H1 (cell line): Measurements from ENCODE around the gene ARHGEF12. TPM values are rescaled to one million over a fixed set of nuclear protein-coding genes. Genes with fewer than 3 reads are reported as not detected.

Source experiments
- CTCF ChIA-PET: fragments of 300-600 bp; sonication (Branson Sonifier 250); formaldehyde crosslinking; loops from one replicate; lab custom pipeline; 2021; ENCODE audit not compliant: partially characterized antibody; lab: Charles Lee
- POLR2A ChIA-PET: fragments of 300-600 bp; sonication (Branson Sonifier 250); formaldehyde crosslinking; loops from one replicate; lab custom pipeline; 2021; ENCODE audit warnings: inconsistent platforms; ENCODE audit not compliant: partially characterized antibody; lab: Charles Lee
- DNase-seq, 2 experiments: peaks; one replicate each; pipeline versions ENCODE4 v3.0.0 to v3.0.0-alpha.2; 2010 to 2022; ENCODE audit warnings: low spot score in 2 of 2, low read depth in 1 of 2, mixed read lengths in 1 of 2
- FAIRE-seq: peaks from 2 replicates; lab custom pipeline; 2011; peaks lifted over from hg19 to GRCh38; lab: Jason Lieb, UNC
- H2AFZ ChIP-seq: 2 replicates; pipeline ENCODE4 v1.8.1; 2012; ENCODE audit warnings: low read length, inconsistent platforms
- H2AK5ac ChIP-seq: 2 replicates; pipeline ENCODE4 v1.6.1; 2013; ENCODE audit warnings: low read depth, low read length
- H2BK120ac ChIP-seq: replicated peaks from 2 replicates; pipeline ENCODE3; 2013; ENCODE audit warnings: low read depth, low read length, inconsistent platforms
- H2BK12ac ChIP-seq: 2 replicates; pipeline ENCODE4 v1.6.1; 2013; ENCODE audit warnings: low read depth, low read length
- H2BK15ac ChIP-seq: 2 replicates; pipeline ENCODE4 v1.6.1; 2013; ENCODE audit warnings: low read length
- H2BK20ac ChIP-seq: 2 replicates; pipeline ENCODE4 v1.6.1; 2013; ENCODE audit warnings: low read length
- H2BK5ac ChIP-seq: 2 replicates; pipeline ENCODE4 v1.6.1; 2013; ENCODE audit warnings: low read depth, low read length
- H3K14ac ChIP-seq: 2 replicates; pipeline ENCODE4 v1.6.1; 2013; ENCODE audit warnings: inconsistent platforms; ENCODE audit not compliant: insufficient read length
- H3K18ac ChIP-seq: 2 replicates; pipeline ENCODE4 v1.6.1; 2013; ENCODE audit warnings: low read length; ENCODE audit errors: extremely low read depth
- H3K23ac ChIP-seq: 2 replicates; pipeline ENCODE4 v1.6.1; 2013; ENCODE audit warnings: inconsistent platforms; ENCODE audit not compliant: insufficient read length
- H3K23me2 ChIP-seq: 2 replicates; pipeline ENCODE4 v1.6.1; 2013; ENCODE audit warnings: low read depth, low read length
- H3K27ac ChIP-seq: 2 replicates; pipeline ENCODE4 v1.6.1; 2011; ENCODE audit warnings: low read depth, low read length, inconsistent platforms
- H3K27me3 ChIP-seq, 4 experiments: replicated peaks in 1 of 4; 1 replicate in 1 of 4; 2 replicates in 3 of 4; pipeline versions ENCODE4 v1.6.1 to v1.8.1; 2011 to 2013; ENCODE audit warnings: low read length in 3 of 4, mild to moderate bottlenecking in 3 of 4, inconsistent platforms in 2 of 4, mixed read lengths in 2 of 4, moderate library complexity in 1 of 4; ENCODE audit not compliant: control insufficient read depth in 3 of 4, insufficient read depth in 3 of 4; ENCODE audit errors: extremely low read depth in 1 of 4
- H3K36me3 ChIP-seq, 4 experiments: 2 replicates each; pipeline versions ENCODE4 v1.6.1 to v1.8.1; 2011 to 2013; ENCODE audit warnings: mild to moderate bottlenecking in 4 of 4, low read length in 3 of 4, moderate library complexity in 2 of 4, control low read depth in 1 of 4, inconsistent platforms in 1 of 4; ENCODE audit not compliant: insufficient read depth in 4 of 4, control insufficient read depth in 2 of 4
- H3K4ac ChIP-seq: replicated peaks from 2 replicates; pipeline ENCODE3; 2013; ENCODE audit warnings: low read length, low read depth, mixed read lengths, inconsistent platforms; ENCODE audit not compliant: insufficient read length
- H3K4me1 ChIP-seq, 4 experiments: replicated peaks in 1 of 4; 1 replicate in 1 of 4; 2 replicates in 3 of 4; pipeline versions ENCODE4 v1.6.1 to v1.8.1; 2011 to 2013; ENCODE audit warnings: low read length in 3 of 4, inconsistent platforms in 2 of 4, mixed read lengths in 1 of 4; ENCODE audit not compliant: insufficient read depth in 4 of 4, control insufficient read depth in 3 of 4
- H3K4me2 ChIP-seq, 2 experiments: 2 replicates each; pipeline versions ENCODE4 v1.6.1 to v1.8.1; 2011 to 2013; ENCODE audit warnings: low read depth in 2 of 2, low read length in 2 of 2, control low read depth in 1 of 2, inconsistent platforms in 1 of 2, mild to moderate bottlenecking in 1 of 2; ENCODE audit not compliant: insufficient read depth in 1 of 2
- H3K4me3 ChIP-seq, 4 experiments: fragments of 200-600, 300-600 bp in 1 of 4; sonication (generic), shearing (Covaris generic), sonication (Bioruptor Twin) in 1 of 4; 2 replicates each; pipeline versions ENCODE4 v1.5.1 to v1.8.1; 2011 to 2016; ENCODE audit warnings: low read length in 4 of 4, low read depth in 3 of 4, control low read depth in 2 of 4, inconsistent platforms in 2 of 4, mild to moderate bottlenecking in 2 of 4, mixed read lengths in 1 of 4, moderate library complexity in 1 of 4; ENCODE audit not compliant: insufficient read depth in 2 of 4; ENCODE audit errors: extremely low read depth in 1 of 4
- H3K56ac ChIP-seq: replicated peaks from 2 replicates; pipeline ENCODE3; 2013; ENCODE audit warnings: low read depth, mild to moderate bottlenecking, mixed read lengths, low read length, inconsistent platforms; ENCODE audit not compliant: insufficient read length
- H3K79me1 ChIP-seq: 2 replicates; pipeline ENCODE4 v1.6.1; 2013; ENCODE audit warnings: low read depth, low read length, control low read depth
- H3K79me2 ChIP-seq, 2 experiments: 2 replicates each; pipeline versions ENCODE4 v1.6.1 to v1.8.1; 2012 to 2013; ENCODE audit warnings: low read length in 2 of 2, mild to moderate bottlenecking in 2 of 2, inconsistent platforms in 1 of 2; ENCODE audit not compliant: insufficient read depth in 2 of 2, control insufficient read depth in 1 of 2
- H3K9ac ChIP-seq, 4 experiments: replicated peaks in 1 of 4; 1 replicate in 1 of 4; 2 replicates in 3 of 4; pipeline versions ENCODE4 v1.6.1 to v1.8.1; 2011 to 2013; ENCODE audit warnings: low read depth in 3 of 4, low read length in 3 of 4, control low read depth in 2 of 4, mild to moderate bottlenecking in 2 of 4, moderate library complexity in 2 of 4, inconsistent platforms in 1 of 4; ENCODE audit errors: extremely low read depth in 1 of 4
- H3K9me3 ChIP-seq, 2 experiments: 2 replicates each; pipeline versions ENCODE4 v1.6.1 to v1.8.1; 2012 to 2013; ENCODE audit warnings: mild to moderate bottlenecking in 2 of 2, moderate library complexity in 2 of 2, control low read depth in 1 of 2, inconsistent platforms in 1 of 2, low read depth in 1 of 2, low read length in 1 of 2, mixed read lengths in 1 of 2; ENCODE audit not compliant: insufficient read depth in 2 of 2
- H4K20me1 ChIP-seq, 2 experiments: replicated peaks in 1 of 2; 2 replicates each; pipeline versions ENCODE3 to v1.8.1; 2011 to 2013; ENCODE audit warnings: inconsistent platforms in 2 of 2, low read length in 2 of 2, mild to moderate bottlenecking in 1 of 2; ENCODE audit not compliant: insufficient read depth in 2 of 2, control insufficient read depth in 1 of 2
- H4K5ac ChIP-seq: 2 replicates; pipeline ENCODE4 v1.6.1; 2013; ENCODE audit warnings: low read length, low read depth, mixed read lengths, inconsistent platforms; ENCODE audit not compliant: insufficient read length
- H4K8ac ChIP-seq: 2 replicates; pipeline ENCODE4 v1.8.0; 2013; ENCODE audit warnings: mild to moderate bottlenecking, moderate library complexity, low read length, inconsistent platforms; ENCODE audit not compliant: insufficient read depth; ENCODE audit errors: extremely low read depth
- H4K91ac ChIP-seq: replicated peaks from 2 replicates; pipeline ENCODE3; 2013; ENCODE audit warnings: low read length, mixed read lengths, inconsistent platforms; ENCODE audit not compliant: insufficient read length
- BRCA1 ChIP-seq: IDR thresholded peaks from 2 replicates; pipeline ENCODE4 v1.6.1; 2012; ENCODE audit warnings: low read depth, low read length, improper control_type of control experiment
- CTBP2 ChIP-seq: IDR thresholded peaks from 2 replicates; pipeline ENCODE4 v1.7.0; 2011; ENCODE audit warnings: borderline replicate concordance, mild to moderate bottlenecking, moderate library complexity, mixed read lengths, low read length; ENCODE audit not compliant: insufficient read depth, insufficient read length
- KDM1A ChIP-seq: fragments of 200-600, 300-600 bp; sonication (generic); IDR thresholded peaks from 2 replicates; pipeline ENCODE4 v1.7.1; 2016; ENCODE audit warnings: mild to moderate bottlenecking, low read length, borderline replicate concordance
- NRF1 ChIP-seq: IDR thresholded peaks from 2 replicates; pipeline ENCODE4 v1.6.1; 2011; ENCODE audit warnings: mild to moderate bottlenecking, low read depth, low read length, improper control_type of control experiment
- POLR2A ChIP-seq, 2 experiments: IDR thresholded peaks; 1 replicate in 1 of 2; 2 replicates in 1 of 2; pipeline ENCODE4 v1.6.1; 2011; ENCODE audit warnings: low read depth in 2 of 2, low read length in 2 of 2, mild to moderate bottlenecking in 2 of 2; ENCODE audit errors: control extremely low read depth in 1 of 2
- POLR2AphosphoS5 ChIP-seq: IDR thresholded peaks from 2 replicates; pipeline ENCODE4 v1.6.1; 2011; ENCODE audit warnings: low read depth, low read length
- POU5F1 ChIP-seq: IDR thresholded peaks from 2 replicates; pipeline ENCODE4 v1.6.1; 2011; ENCODE audit warnings: low read depth, mild to moderate bottlenecking, low read length, moderate library complexity
- RFX5 ChIP-seq: IDR thresholded peaks from 2 replicates; pipeline ENCODE4 v1.6.1; 2011; ENCODE audit warnings: low read depth, low read length, improper control_type of control experiment, borderline replicate concordance
- TAF7 ChIP-seq: optimal IDR thresholded peaks from 2 replicates; pipeline ENCODE3; 2011; ENCODE audit warnings: low read depth, mild to moderate bottlenecking, inconsistent platforms, low read length, moderate library complexity, borderline replicate concordance
- TCF12 ChIP-seq: IDR thresholded peaks from 2 replicates; pipeline ENCODE4 v1.6.1; 2011; ENCODE audit warnings: low read depth, mild to moderate bottlenecking, low read length
- YY1 ChIP-seq: IDR thresholded peaks from 2 replicates; pipeline ENCODE4 v1.6.1; 2011; ENCODE audit warnings: low read depth, mild to moderate bottlenecking, low read length
- WGBS, 2 experiments: shearing (Covaris generic) in 1 of 2; methylation state at CpG; one replicate each; pipeline versions ENCODE4 v1.1.6 to v1.1.7; 2013 to 2015; ENCODE audit warnings: low lambda C conversion rate in 2 of 2, mixed read lengths in 2 of 2, inconsistent platforms in 1 of 2, low coverage in 1 of 2, missing lambda C conversion rate in 1 of 2; ENCODE audit not compliant: insufficient replicate concordance in 2 of 2, insufficient coverage in 1 of 2, insufficient read length in 1 of 2; ENCODE audit errors: extremely low coverage in 1 of 2, missing lambda C conversion rate in 1 of 2; 5-methylcytosine and 5-hydroxymethylcytosine counted together
- polyA plus RNA-seq, 7 experiments: library from polyadenylated mRNA; depleted of rRNA in 3 of 7; stranded (reverse) in 5 of 7; unstranded in 2 of 7; fragments of >200 nt in 5 of 7; fragments of 200-250 nt in 2 of 7; gene quantifications; 1 replicate in 5 of 7; 2 replicates in 1 of 7; 4 replicates in 1 of 7; pipeline versions ENCODE4 v1.2.1 to v1.2.3, GENCODE V29; 2011 to 2013; ENCODE audit warnings: missing spikeins in 2 of 7, mixed read lengths in 2 of 7
- total RNA-seq: library from RNA; stranded (reverse); fragmentation: NEBNext Ultra II Directional; extraction: Animal tissue kit (Norgen Biotek cat#: 25700); gene quantifications from 2 replicates; pipeline ENCODE4 v1.2.1, GENCODE V29; 2021

Gene ARHGEF12
- total and polyA plus RNA-seq, 2 of the 8 experiments (the other 6 are each of a cell fraction or from before 2014, with no cell fraction given) = 5.1 to 33.7 TPM

GRCh38 chr11:120526241-120526640 lies 190.0 kb downstream of the ARHGEF12 start:
- DNase-seq (no peak), FAIRE-seq (no peak)
- Histone ChIP-seq H2BK15ac (no peak overlapping the region), H3K9ac (no peak overlapping the region), H2BK12ac (no peak overlapping the region), H3K27ac (no peak overlapping the region), H3K79me2 (no peaks in the 10 kb centered on the region), H4K5ac (no peak overlapping the region), H2BK120ac (no peak overlapping the region), H3K36me3 (no peaks in the 10 kb centered on the region), H3K27me3 (no peaks in the 10 kb centered on the region; a peak in 2 of 7 replicates), H2BK20ac (no peak overlapping the region), H4K91ac (no peak overlapping the region), H3K4me3 (no peak overlapping the region), H3K79me1 (no peaks in the 10 kb centered on the region), H3K18ac (no peak overlapping the region), H3K56ac (no peak overlapping the region), H2BK5ac (no peak overlapping the region), H3K9me3 (peaks cover 0 to 3% of the 10 kb centered on the region in 2 experiments; a peak in 1 of 4 replicates), H3K23me2 (no peaks in the 10 kb centered on the region; the same call in 1 of the 2 replicates), H2AFZ (no peak overlapping the region), H2AK5ac (no peak overlapping the region), H3K4me1 (peaks cover 3 to 28% (median 16%) of the 10 kb centered on the region in 4 experiments), H3K4ac (no peak overlapping the region), H4K20me1 (no peaks in the 10 kb centered on the region), H3K14ac (no peak overlapping the region), H4K8ac (no peak overlapping the region), H3K4me2 (no peak overlapping the region), H3K23ac (no peak overlapping the region)
- no peak for TF ChIP-seq POU5F1
- no peak for TF ChIP-seq RFX5
- TF ChIP-seq TAF7 = no peak
- TF ChIP-seq POLR2A (IDR thresholded peaks at IDR 0.05; ENCODE audit: control extremely low read depth in 1 of 2, low read depth in 2 of 2, low read length in 2 of 2) = no peak
- no peak for TF ChIP-seq YY1
- TF ChIP-seq POLR2AphosphoS5 = no peak
- no peak for TF ChIP-seq NRF1
- TF ChIP-seq CTBP2 = no peak
- TF ChIP-seq BRCA1 = no peak
- TF ChIP-seq TCF12 = no peak
- no peak for TF ChIP-seq KDM1A
- WGBS, 2 experiments = 95% methylated on average over 9 of the region's 10 CpGs; no CpG with 5 or more reads in 1 of the 2 experiments
- POLR2A ChIA-PET = interaction anchor here (1.0 to 2.5 kb wide), 3 partner anchors 9 to 39 kb away, joined by 3 to 10 read pairs (median 4); no protein-coding TSS in a partner anchor
- CTCF ChIA-PET = interaction anchor here (0.6 to 1.3 kb wide), 8 partner anchors 10 to 179 kb away, joined by 3 to 4 read pairs (median 3); no protein-coding TSS in a partner anchor
